ENCODE results near the gene PAOX. TPM values are rescaled to one million over a fixed set of nuclear protein-coding genes. Genes with fewer than 3 reads are reported as not detected.

The PAOX gene
- total and polyA plus RNA-seq, 8 donors = 2.8 to 9.9 (median 3.8) TPM

DNA sequence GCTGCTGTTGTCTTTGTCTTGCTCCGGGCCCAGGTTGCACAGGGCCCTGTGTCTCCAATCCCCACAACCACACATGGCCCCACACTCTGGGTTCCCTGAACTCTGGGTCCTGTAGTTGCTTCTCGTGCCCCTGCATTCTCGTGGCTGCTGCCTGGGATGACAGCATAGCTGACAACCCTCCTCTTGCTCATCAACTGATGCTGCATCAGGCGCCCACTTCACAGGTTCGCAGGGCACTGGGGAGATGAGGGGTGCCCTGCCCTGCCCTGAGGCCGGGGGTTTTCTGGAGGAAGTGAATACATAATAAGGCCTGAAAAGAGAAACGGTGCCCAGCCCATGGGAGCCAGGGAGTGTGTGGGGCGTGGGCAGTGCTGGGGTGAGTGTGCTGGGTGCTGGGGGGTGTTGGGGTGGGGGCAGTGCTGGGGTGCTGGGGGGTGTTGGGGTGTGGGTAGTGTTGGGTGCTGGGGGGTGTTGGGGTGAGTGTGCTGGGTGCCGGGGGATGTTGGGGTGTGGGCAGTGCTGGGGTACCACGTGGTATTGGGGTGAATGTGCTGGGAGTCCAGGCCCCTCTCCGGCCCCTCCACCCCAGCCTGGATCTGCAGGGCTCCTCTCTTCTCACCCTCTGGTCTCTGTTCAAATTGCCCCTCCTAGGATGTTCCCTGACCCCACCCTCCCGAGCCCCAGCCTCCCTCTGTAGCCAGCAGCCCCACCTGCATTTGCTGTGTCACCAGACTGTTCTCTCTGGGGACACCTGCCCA lies 12.9 kb downstream of the PAOX start:
- ATAC-seq (no peak), DNase-seq (peak in 2 of 6 donors; percentile 13 to 41), FAIRE-seq (no peak)
- Histone ChIP-seq H3K4me1 (peaks cover 0 to 6% (median 6%) of the 10 kb centered on the region in 3 donors), H3K4me3 (no peak overlapping the region), H3K27ac (no peak overlapping the region), H3K36me3 (peaks cover 0 to 3% (median 0%) of the 10 kb centered on the region in 3 donors), H3K27me3 (no peaks in the 10 kb centered on the region), H3K9me3 (no peaks in the 10 kb centered on the region)
- TF ChIP-seq, protein P1, sequence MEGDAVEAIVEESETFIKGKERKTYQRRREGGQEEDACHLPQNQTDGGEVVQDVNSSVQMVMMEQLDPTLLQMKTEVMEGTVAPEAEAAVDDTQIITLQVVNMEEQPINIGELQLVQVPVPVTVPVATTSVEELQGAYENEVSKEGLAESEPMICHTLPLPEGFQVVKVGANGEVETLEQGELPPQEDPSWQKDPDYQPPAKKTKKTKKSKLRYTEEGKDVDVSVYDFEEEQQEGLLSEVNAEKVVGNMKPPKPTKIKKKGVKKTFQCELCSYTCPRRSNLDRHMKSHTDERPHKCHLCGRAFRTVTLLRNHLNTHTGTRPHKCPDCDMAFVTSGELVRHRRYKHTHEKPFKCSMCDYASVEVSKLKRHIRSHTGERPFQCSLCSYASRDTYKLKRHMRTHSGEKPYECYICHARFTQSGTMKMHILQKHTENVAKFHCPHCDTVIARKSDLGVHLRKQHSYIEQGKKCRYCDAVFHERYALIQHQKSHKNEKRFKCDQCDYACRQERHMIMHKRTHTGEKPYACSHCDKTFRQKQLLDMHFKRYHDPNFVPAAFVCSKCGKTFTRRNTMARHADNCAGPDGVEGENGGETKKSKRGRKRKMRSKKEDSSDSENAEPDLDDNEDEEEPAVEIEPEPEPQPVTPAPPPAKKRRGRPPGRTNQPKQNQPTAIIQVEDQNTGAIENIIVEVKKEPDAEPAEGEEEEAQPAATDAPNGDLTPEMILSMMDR (IDR thresholded peaks at IDR 0.05) = no peak
- intact Hi-C loops (cut with DNase I) = no loop called here
- WGBS, 2 donors = 80 to 86% methylated on average over 12 of the region's 12 CpGs

DNA sequence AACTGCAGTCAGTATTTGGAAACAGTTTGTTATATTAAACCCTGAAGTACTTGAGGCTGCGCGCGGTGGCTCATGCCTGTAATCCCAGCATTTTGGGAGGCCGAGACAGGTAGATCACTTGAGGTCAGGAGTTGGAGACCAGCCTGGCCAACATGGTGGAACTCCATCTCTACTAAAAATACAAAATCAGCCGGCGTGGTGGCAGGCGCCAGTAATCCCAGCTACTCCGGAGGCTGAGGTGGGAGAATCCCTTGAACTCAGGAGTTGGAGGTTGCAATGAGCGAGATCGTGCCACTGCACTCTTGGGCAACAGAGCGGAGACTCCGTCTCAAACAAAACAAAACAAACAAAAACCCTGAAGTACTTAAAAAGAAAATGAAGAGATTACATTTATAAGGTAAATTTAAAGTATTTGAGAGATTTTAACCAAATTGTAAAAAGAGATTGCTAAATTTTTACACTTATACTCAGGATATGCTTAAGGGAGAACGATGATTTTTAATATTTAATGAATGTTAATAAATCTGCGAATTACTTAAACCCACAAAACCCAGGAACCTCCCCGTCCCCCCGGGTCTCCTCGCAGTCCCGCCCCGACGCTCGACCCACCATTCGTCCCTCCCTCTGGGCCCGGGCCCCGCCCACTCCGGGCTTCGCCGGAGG lies 14.5 kb downstream of the PAOX start:
- H3K9me3 ChIP-seq = no peaks in the 10 kb centered on the region
- ATAC-seq = no peak
- H3K4me3 ChIP-seq = peak overlapping the region; percentile 71 to 93 (median 84)
- peak in 2 of 6 donors; percentile 26 to 40 for DNase-seq
- H3K36me3 ChIP-seq = peaks cover 0 to 3% (median 0%) of the 10 kb centered on the region in 3 donors
- no peaks in the 10 kb centered on the region for H3K27me3 ChIP-seq
- peak; percentile 61 for FAIRE-seq
- TF ChIP-seq, protein P1 (IDR thresholded peaks at IDR 0.05) = no peak
- WGBS, 2 donors = 33% methylated on average over 27 of the region's 27 CpGs
- H3K4me1 ChIP-seq = peaks cover 0 to 6% (median 6%) of the 10 kb centered on the region in 3 donors
- H3K27ac ChIP-seq = peak overlapping the region; percentile 70 to 77 (median 72)
- intact Hi-C loops (cut with DNase I) = no loop called here

DNA sequence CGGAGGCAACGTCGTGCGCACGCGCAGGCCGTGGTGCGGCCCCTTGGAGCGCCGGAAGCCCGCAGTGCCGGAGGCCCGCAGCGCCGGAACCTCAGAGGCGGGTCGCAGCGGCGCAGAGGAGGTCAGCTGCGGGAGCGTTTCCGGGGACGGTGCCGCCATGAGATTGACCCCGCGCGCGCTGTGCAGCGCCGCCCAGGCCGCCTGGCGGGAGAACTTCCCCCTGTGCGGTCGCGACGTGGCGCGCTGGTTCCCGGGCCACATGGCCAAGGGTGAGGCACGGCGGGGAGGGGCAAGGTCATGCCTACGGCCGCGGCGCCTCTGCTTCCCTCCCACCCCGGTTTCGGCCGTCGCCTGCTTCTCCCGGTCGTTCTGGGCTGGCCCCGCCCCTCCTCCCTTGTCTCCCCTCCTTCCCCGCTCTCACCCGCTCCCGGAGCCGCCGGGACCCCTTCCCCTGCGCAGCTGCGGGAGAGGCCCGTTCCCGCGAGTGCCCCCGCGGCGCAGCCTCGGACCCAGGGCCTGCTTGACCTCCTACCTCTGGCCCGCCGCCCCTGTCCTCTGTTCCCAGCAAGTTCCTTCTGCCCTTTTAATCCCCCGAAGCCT lies 15.1 kb downstream of the PAOX start, which contains the start of gene MTG1:
Gene MTG1 (plus strand): TSS at position 94 of the 600 bp plus-strand sequence. CDS start 64 bp downstream, at position 158.
- Histone ChIP-seq H3K27me3 (no peaks in the 10 kb centered on the region), H3K36me3 (peaks cover 0 to 3% (median 0%) of the 10 kb centered on the region in 3 donors), H3K27ac (peak within 1 kb of the TSS; percentile 70 to 77 (median 72)), H3K4me1 (peaks cover 0 to 6% (median 6%) of the 10 kb centered on the region in 3 donors), H3K4me3 (peak within 1 kb of the TSS; percentile 71 to 93 (median 84)), H3K9me3 (no peaks in the 10 kb centered on the region)
- intact Hi-C loops (cut with DNase I) = no loop called here
- WGBS, 2 donors = 0% methylated on average over 50 to 69 of the region's 69 CpGs
- no peak for FAIRE-seq
- peak; percentile 96 to 99 (median 98) for ATAC-seq
- peak; percentile 90 to 99 (median 97) for DNase-seq
- TF ChIP-seq, protein P1 (IDR thresholded peaks at IDR 0.05) = no peak

DNA sequence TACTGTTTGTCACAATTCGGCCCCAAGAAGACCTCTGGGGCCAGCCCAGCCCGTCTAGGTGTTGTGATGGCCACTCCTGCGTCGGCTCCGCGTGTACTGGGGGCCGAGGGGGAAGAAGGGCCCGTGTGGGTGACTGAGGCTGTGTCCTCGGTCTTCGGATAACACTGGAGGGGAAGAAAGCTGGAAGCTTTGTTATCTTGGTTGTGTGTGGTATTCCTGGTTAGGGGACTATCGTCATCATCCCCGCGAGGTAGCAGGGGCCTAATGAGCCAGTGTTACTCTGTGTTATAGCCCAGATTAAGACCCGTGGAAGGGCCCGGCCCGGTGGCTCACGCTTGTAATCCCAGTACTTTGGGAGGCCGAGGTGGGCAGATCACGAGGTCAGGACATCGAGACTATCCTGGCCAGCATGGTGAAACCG lies 15.7 kb downstream of the PAOX start:
- peak overlapping the region; percentile 71 to 93 (median 84) for H3K4me3 ChIP-seq
- TF ChIP-seq, protein P1 (IDR thresholded peaks at IDR 0.05) = no peak
- peak overlapping the region in 3 of 4 donors; percentile 70 to 77 (median 75) for H3K27ac ChIP-seq
- intact Hi-C loops (cut with DNase I) = no loop called here
- H3K9me3 ChIP-seq = no peaks in the 10 kb centered on the region
- H3K27me3 ChIP-seq = no peaks in the 10 kb centered on the region
- DNase-seq (peak in 3 of 6 donors; percentile 15 to 49 (median 24)), FAIRE-seq (no peak), ATAC-seq (peak in 1 of 4 donors; percentile 1)
- H3K36me3 ChIP-seq = peaks cover 0 to 8% (median 0%) of the 10 kb centered on the region in 3 donors
- H3K4me1 ChIP-seq = peaks cover 0 to 6% (median 6%) of the 10 kb centered on the region in 3 donors
- WGBS, 2 donors = 15 to 21% methylated on average over 21 of the region's 21 CpGs
